A673 (cell line): ENCODE measurements around the gene GLI3. TPM values are rescaled to one million over a fixed set of nuclear protein-coding genes. Genes with fewer than 3 reads are reported as not detected.

Source experiments
- BruUV-seq: library from RNA; stranded (reverse); fragments of 400-500 nt; replicated peaks from 2 replicates; lab custom pipeline; 2021; lab: Mats Ljungman, UMichigan
- CTCF ChIA-PET: fragments of 300-600 bp; sonication (Branson Sonifier 250); formaldehyde crosslinking; loops from one replicate; lab custom pipeline; 2022; ENCODE audit warnings: antibody characterized with exemption; lab: Charles Lee
- POLR2A ChIA-PET: fragments of 300-600 bp; sonication (Branson Sonifier 250); formaldehyde crosslinking; loops from one replicate; lab custom pipeline; 2022; ENCODE audit warnings: antibody characterized with exemption; ENCODE audit not compliant: low non-redundant PET; lab: Charles Lee
- DNase-seq: peaks from one replicate; pipeline ENCODE4 v3.0.0-alpha.2; 2015; ENCODE audit warnings: low spot score
- H3K27ac ChIP-seq: fragments of 200-600 bp; sonication (generic); 2 replicates; pipeline ENCODE4 v1.5.1; 2016; ENCODE audit warnings: mixed run types, low read depth, mild to moderate bottlenecking, mixed read lengths, antibody characterized with exemption, low read length; ENCODE audit not compliant: poor library complexity, severe bottlenecking
- H3K27me3 ChIP-seq: fragments of 200-600 bp; sonication (generic); replicated peaks from 2 replicates; pipeline ENCODE4 v1.6.1; 2017; ENCODE audit warnings: mixed run types, low read depth, mild to moderate bottlenecking, mixed read lengths, antibody characterized with exemption, low read length; ENCODE audit not compliant: insufficient read depth, poor library complexity
- H3K36me3 ChIP-seq: fragments of 200-600 bp; sonication (generic); 2 replicates; pipeline ENCODE4 v1.6.1; 2016; ENCODE audit warnings: mixed run types, mild to moderate bottlenecking, mixed read lengths, antibody characterized with exemption, low read length; ENCODE audit not compliant: insufficient read depth, poor library complexity, severe bottlenecking
- H3K4me1 ChIP-seq: fragments of 200-600 bp; sonication (generic); 2 replicates; pipeline ENCODE4 v1.6.1; 2017; ENCODE audit warnings: mixed run types, mild to moderate bottlenecking, mixed read lengths, antibody characterized with exemption, low read length; ENCODE audit not compliant: insufficient read depth, poor library complexity, severe bottlenecking
- H3K4me3 ChIP-seq: fragments of 200-600 bp; sonication (generic); 2 replicates; pipeline ENCODE4 v1.5.1; 2016; ENCODE audit warnings: low read depth, mixed run types, mild to moderate bottlenecking, mixed read lengths, low read length; ENCODE audit not compliant: poor library complexity, severe bottlenecking
- H3K9me3 ChIP-seq: fragments of 200-600 bp; sonication (generic); 2 replicates; pipeline ENCODE4 v1.6.1; 2016; ENCODE audit warnings: mixed run types, low read depth, mild to moderate bottlenecking, mixed read lengths, antibody characterized with exemption, low read length; ENCODE audit not compliant: poor library complexity, severe bottlenecking
- CTCF ChIP-seq: fragments of 300-800, 200-600 bp; sonication (generic); conservative IDR thresholded peaks from 2 replicates; pipeline ENCODE4 v1.5.1; 2017; ENCODE audit warnings: low read depth, mild to moderate bottlenecking, antibody characterized with exemption, low read length, moderate library complexity, mixed read lengths
- EZH2 ChIP-seq: fragments of 200-600 bp; sonication (generic); IDR thresholded peaks from 2 replicates; pipeline ENCODE4 v1.6.1; 2017; ENCODE audit warnings: borderline replicate concordance, low read depth, mild to moderate bottlenecking, mixed read lengths, antibody characterized with exemption, low read length; ENCODE audit not compliant: poor library complexity, severe bottlenecking
- intact Hi-C: fragments of 100-400 bp; cut with micrococcal nuclease; formaldehyde crosslinking; loops from one replicate; pipeline ENCODE4 v1.10.0; 2022; ENCODE audit not compliant: unreplicated experiment
- total RNA-seq: library from RNA; stranded (reverse); gene quantifications from 2 replicates; pipeline ENCODE4 v1.2.3, GENCODE V29; 2021

Gene GLI3
- total RNA-seq, 1 experiment from 2014 or later: 52.6 TPM

- POLR2A ChIA-PET: interaction anchor here (0.5 kb wide), 1 partner anchor 33 kb away, joined by 3 read pairs; no protein-coding TSS in a partner anchor
- Histone ChIP-seq H3K27me3 (no peaks in the 10 kb centered on the region), H3K36me3 (no peaks in the 10 kb centered on the region), H3K27ac (peak overlapping the region; percentile 11), H3K9me3 (no peaks in the 10 kb centered on the region), H3K4me1 (peaks cover 54% of the 10 kb centered on the region), H3K4me3 (no peak overlapping the region)
- intact Hi-C loops: no loop called here
- CTCF ChIA-PET: no interaction called here
- no peak for DNase-seq
- no TSS peak for BruUV-seq
- TF ChIP-seq EZH2 (no peak), CTCF (no peak)
These were observed 42.8 kb downstream of the GLI3 start for GRCh38 chr7:42194238-42194637.

- BruUV-seq: no TSS peak
- H3K27ac ChIP-seq: peak overlapping the region; percentile 66
- no peak for TF ChIP-seq CTCF
- DNase-seq: no peak
- POLR2A ChIA-PET: no interaction called here
- no peak overlapping the region for H3K4me3 ChIP-seq
- no peaks in the 10 kb centered on the region for H3K36me3 ChIP-seq
- H3K4me1 ChIP-seq: peaks cover 54% of the 10 kb centered on the region
- intact Hi-C loops: no loop called here
- H3K27me3 ChIP-seq: no peaks in the 10 kb centered on the region
- CTCF ChIA-PET: no interaction called here
- no peaks in the 10 kb centered on the region for H3K9me3 ChIP-seq
These were observed 43.4 kb downstream of the GLI3 start for GRCh38 chr7:42193471-42194129.

GRCh38 chr7:42192851-42193461, 44.1 kb downstream of the GLI3 start:
- Histone ChIP-seq H3K9me3 (no peaks in the 10 kb centered on the region), H3K27me3 (no peaks in the 10 kb centered on the region), H3K4me1 (peaks cover 53% of the 10 kb centered on the region), H3K4me3 (no peak overlapping the region), H3K36me3 (no peaks in the 10 kb centered on the region), H3K27ac (peak overlapping the region; percentile 66)
- intact Hi-C loops: no loop called here
- CTCF ChIA-PET: no interaction called here
- no peak for TF ChIP-seq CTCF
- TF ChIP-seq EZH2: no peak
- BruUV-seq: no TSS peak
- POLR2A ChIA-PET: interaction anchor here (0.7 kb wide), 1 partner anchor 645 kb away, joined by 3 read pairs; no protein-coding TSS in a partner anchor
- DNase-seq: no peak
